Endothelial cell (in vitro differentiated cells): ENCODE results near the gene C1orf56. TPM values are rescaled to one million over a fixed set of nuclear protein-coding genes. Genes with fewer than 3 reads are reported as not detected.

Source experiments
- DNase-seq: peaks from one replicate; pipeline ENCODE4 v3.0.0; 2021; ENCODE audit warnings: low spot score
- H3K27ac Mint-ChIP-seq: one replicate; pipeline ENCODE4 v1.8.0; 2021; ENCODE audit warnings: mixed read lengths, inconsistent platforms; ENCODE audit not compliant: unreplicated experiment
- H3K27me3 Mint-ChIP-seq: one replicate; pipeline ENCODE4 v1.8.0; 2021; ENCODE audit warnings: mild to moderate bottlenecking, moderate library complexity, mixed read lengths, inconsistent platforms; ENCODE audit not compliant: unreplicated experiment
- H3K36me3 Mint-ChIP-seq: one replicate; pipeline ENCODE4 v1.8.0; 2021; ENCODE audit warnings: mild to moderate bottlenecking, low read depth, mixed read lengths, inconsistent platforms; ENCODE audit not compliant: unreplicated experiment
- H3K4me1 Mint-ChIP-seq: one replicate; pipeline ENCODE4 v1.8.0; 2021; ENCODE audit warnings: mild to moderate bottlenecking, mixed read lengths, inconsistent platforms; ENCODE audit not compliant: unreplicated experiment
- H3K4me3 Mint-ChIP-seq: one replicate; pipeline ENCODE4 v1.8.0; 2021; ENCODE audit warnings: mild to moderate bottlenecking, mixed read lengths, inconsistent platforms; ENCODE audit not compliant: unreplicated experiment
- H3K9me3 Mint-ChIP-seq: one replicate; pipeline ENCODE4 v1.8.0; 2021; ENCODE audit warnings: mixed read lengths, inconsistent platforms; ENCODE audit not compliant: unreplicated experiment
- total RNA-seq: library from RNA; stranded (reverse); fragmentation: NEBNext Ultra II Directional; extraction: Animal tissue kit (Norgen Biotek cat#: 25700); gene quantifications from one replicate; pipeline ENCODE4 v1.2.1, GENCODE V29; 2021; ENCODE audit not compliant: unreplicated experiment
- TF ChIP-seq, protein P1 (sequence below): fragments of 200-600 bp; sonication (generic); IDR thresholded peaks from one replicate; pipeline ENCODE4 v1.5.0; 2021; ENCODE audit warnings: antibody characterized with exemption; ENCODE audit not compliant: unreplicated experiment

The C1orf56 gene
- total RNA-seq, 1 donor from 2014 or later, result 1.0 TPM

DNA sequence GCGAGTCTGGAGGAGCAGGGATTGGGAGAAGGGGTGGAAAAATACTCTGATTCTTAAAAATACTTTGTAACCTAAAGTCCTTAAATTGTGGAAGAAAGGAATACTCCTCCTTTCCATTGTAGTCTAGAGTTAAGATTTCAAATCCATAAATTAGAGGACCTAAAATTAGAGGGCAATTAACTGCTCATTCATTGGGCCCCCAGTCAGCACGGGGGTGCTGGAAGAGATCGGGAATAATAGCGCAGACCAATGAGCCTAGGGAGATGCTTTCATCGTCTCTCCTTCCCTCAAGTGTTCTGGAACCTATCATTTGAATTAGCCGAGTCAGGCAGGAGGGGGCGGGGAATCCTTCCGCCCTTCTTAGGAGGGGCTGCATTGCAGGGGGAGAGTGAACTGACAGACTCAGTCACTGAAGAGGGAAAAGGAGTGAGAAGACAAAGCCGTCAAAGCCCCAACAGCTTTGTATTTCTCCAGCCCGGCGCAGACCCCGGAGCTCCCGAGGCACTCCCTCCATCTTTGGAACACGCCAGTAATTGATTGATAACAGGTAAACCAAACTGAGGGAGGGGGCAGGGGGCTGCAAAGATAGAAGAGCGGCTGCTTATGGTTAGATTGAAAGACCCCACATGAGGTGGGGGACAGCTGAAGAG, 12.6 kb downstream of the C1orf56 start, which contains the start of gene MLLT11:
MLLT11 (plus strand) TSS at position 391 of the 650 bp plus-strand sequence. CDS start 6,828 bp downstream, outside the sequence.
- peak; percentile 45 for DNase-seq
- Mint-ChIP-seq H3K4me3 (peak within 1 kb of the TSS; percentile 98), H3K36me3 (peaks cover 28% of the 10 kb centered on the region), H3K9me3 (no peaks in the 10 kb centered on the region), H3K4me1 (peaks cover 59% of the 10 kb centered on the region), H3K27me3 (peaks cover 10% of the 10 kb centered on the region), H3K27ac (peak within 1 kb of the TSS; percentile 97)
- TF ChIP-seq, protein P1, sequence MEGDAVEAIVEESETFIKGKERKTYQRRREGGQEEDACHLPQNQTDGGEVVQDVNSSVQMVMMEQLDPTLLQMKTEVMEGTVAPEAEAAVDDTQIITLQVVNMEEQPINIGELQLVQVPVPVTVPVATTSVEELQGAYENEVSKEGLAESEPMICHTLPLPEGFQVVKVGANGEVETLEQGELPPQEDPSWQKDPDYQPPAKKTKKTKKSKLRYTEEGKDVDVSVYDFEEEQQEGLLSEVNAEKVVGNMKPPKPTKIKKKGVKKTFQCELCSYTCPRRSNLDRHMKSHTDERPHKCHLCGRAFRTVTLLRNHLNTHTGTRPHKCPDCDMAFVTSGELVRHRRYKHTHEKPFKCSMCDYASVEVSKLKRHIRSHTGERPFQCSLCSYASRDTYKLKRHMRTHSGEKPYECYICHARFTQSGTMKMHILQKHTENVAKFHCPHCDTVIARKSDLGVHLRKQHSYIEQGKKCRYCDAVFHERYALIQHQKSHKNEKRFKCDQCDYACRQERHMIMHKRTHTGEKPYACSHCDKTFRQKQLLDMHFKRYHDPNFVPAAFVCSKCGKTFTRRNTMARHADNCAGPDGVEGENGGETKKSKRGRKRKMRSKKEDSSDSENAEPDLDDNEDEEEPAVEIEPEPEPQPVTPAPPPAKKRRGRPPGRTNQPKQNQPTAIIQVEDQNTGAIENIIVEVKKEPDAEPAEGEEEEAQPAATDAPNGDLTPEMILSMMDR, result no peak

DNA sequence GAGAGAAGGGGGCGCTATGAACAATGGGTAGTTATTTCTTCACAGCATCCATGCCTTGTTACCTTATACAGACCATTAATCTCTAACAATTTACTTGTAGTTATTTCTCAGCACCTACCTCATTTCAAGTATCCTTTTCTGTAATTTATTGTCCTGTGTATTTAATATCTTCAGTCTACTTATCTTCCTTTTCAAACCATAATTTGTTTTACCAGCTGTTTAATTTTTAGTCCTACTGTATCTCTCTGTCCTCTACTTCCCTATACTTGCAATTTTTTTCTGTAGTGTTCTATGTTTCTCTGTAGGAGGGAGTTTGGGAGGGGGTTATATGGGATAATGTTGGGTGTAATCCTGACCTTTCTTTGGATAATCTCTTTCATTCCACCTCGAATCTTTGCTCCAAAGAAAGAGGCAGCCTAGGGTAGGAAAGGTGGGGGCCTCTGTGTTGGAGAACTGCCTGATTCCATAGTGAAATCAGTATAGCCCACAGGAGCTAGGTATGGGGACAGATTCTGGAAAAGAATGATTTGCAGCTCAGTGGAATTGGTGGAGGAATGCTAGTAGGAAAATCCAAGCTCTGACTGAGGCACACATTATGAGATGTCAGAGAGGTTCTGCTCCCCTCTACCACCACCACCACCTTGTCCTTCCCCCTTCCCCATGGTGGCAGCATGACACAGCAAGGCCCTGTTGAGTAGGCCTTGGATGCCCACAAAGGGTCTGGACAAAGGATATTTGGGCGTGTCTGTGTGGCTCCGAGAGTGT, 13.3 kb downstream of the C1orf56 start:
- Mint-ChIP-seq H3K36me3 (peaks cover 30% of the 10 kb centered on the region), H3K9me3 (no peaks in the 10 kb centered on the region), H3K4me3 (peak overlapping the region; percentile 98), H3K27me3 (peaks cover 10% of the 10 kb centered on the region), H3K4me1 (peaks cover 56% of the 10 kb centered on the region), H3K27ac (peak overlapping the region; percentile 91)
- TF ChIP-seq, protein P1, result no peak
- DNase-seq, result no peak

DNA sequence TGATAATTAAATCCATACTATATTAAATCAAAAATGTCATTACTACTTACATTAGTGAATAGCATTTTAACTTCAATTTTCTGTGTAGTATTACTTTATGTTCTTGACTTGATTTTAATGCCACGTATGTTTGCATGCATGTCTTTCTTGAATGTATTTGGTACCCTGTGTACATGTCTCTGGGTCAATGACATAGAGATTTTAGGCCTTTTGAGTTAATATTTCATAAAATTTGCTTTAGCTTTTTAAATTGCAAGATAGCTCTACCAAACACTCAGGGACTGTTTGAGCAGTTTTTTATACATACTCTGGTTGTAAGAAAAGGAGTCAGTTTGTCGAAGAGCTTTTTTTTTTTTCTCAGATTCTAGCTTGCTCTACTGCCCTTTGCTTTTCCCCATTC, 14.2 kb downstream of the C1orf56 start:
- no peaks in the 10 kb centered on the region for H3K9me3 Mint-ChIP-seq
- H3K4me3 Mint-ChIP-seq, result peak overlapping the region; percentile 98
- H3K36me3 Mint-ChIP-seq, result peaks cover 30% of the 10 kb centered on the region
- peaks cover 48% of the 10 kb centered on the region for H3K4me1 Mint-ChIP-seq
- TF ChIP-seq, protein P1, result no peak
- no peak for DNase-seq
- peak overlapping the region; percentile 28 for H3K27ac Mint-ChIP-seq
- H3K27me3 Mint-ChIP-seq, result peaks cover 10% of the 10 kb centered on the region

DNA sequence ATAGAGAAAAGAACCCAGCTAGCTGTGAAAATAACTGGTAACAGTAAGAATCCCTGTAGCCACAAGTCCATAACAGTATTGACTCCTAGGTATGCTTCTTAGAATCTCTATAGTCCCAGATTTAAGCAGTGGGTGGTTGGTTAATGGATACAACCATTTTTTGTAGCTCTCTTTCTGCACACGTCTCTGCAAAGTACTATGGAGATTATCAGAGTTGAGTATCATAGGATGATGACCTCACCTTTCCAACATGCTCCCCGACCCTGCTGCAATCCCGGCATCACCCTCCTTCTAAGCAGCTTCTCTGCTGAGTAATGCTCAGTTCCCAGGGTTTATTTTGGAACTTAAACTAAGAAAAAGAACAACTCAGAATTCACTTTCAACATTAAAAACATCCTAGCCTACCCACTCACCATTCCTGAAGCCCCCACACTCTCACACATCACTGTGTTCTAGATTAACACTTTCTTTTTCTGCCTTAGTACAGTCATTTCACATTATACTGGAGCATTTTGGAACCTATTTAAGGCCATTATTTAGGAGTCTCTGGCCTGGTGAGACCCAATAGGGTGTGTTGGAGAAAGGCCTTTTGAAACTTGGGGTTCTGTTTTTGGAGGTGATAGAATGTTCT, 15.3 kb downstream of the C1orf56 start:
- no peaks in the 10 kb centered on the region for H3K9me3 Mint-ChIP-seq
- peak overlapping the region; percentile 39 for H3K27ac Mint-ChIP-seq
- H3K27me3 Mint-ChIP-seq, result peaks cover 4% of the 10 kb centered on the region

More for the DNA sequence above, 15.3 kb downstream of the C1orf56 start:
- TF ChIP-seq, protein P1, result no peak
- Mint-ChIP-seq H3K4me1 (peaks cover 36% of the 10 kb centered on the region), H3K36me3 (peaks cover 22% of the 10 kb centered on the region), H3K4me3 (peak overlapping the region; percentile 98)
- DNase-seq, result no peak
